ENCODE data around the gene TUT4.

The TUT4 gene

GRCh38 chr1:52569449-52570210, 16.7 kb upstream of the TUT4 start:
- Histone ChIP-seq H3K9me3 (ENCODE audit: low read length) (no peaks in the 10 kb centered on the region), H3K4me1 (ENCODE audit: insufficient read depth, low read length, severe bottlenecking) (peaks cover 8% of the 10 kb centered on the region), H2AFZ (ENCODE audit: low read length) (no peak overlapping the region), H3K4me3 (ENCODE audit: low read depth, low read length, poor library complexity, severe bottlenecking) (no peak overlapping the region), H3K27ac (ENCODE audit: low read depth, low read length, poor library complexity, severe bottlenecking) (no peak overlapping the region), H3F3A (ENCODE audit: insufficient read depth, low read length) (no peaks in the 10 kb centered on the region), H3K79me2 (ENCODE audit: insufficient read depth, low read length) (no peaks in the 10 kb centered on the region), H3K36me3 (ENCODE audit: insufficient read depth, low read length) (no peaks in the 10 kb centered on the region; the same call in 1 of the 2 replicates), H3K9ac (ENCODE audit: low read length) (no peak overlapping the region), H3K4me2 (ENCODE audit: low read length) (no peak overlapping the region), H4K20me1 (ENCODE audit: insufficient read depth, low read length) (no peaks in the 10 kb centered on the region), H3K9me2 (ENCODE audit: low read depth, low read length) (no peaks in the 10 kb centered on the region), H3K27me3 (ENCODE audit: insufficient read depth, low read length) (no peaks in the 10 kb centered on the region)
- TF ChIP-seq EZH2 (IDR thresholded peaks at IDR 0.05; ENCODE audit: borderline replicate concordance, low read length) (no peak), CTCF (IDR thresholded peaks at IDR 0.05; ENCODE audit: low read length) (no peak)

GRCh38 chr1:52567943-52568342, 15.1 kb upstream of the TUT4 start:
- Histone ChIP-seq H2AFZ (ENCODE audit: low read length) (no peak overlapping the region), H3K4me3 (ENCODE audit: low read depth, low read length, poor library complexity, severe bottlenecking) (no peak overlapping the region), H3K9me3 (ENCODE audit: low read length) (no peaks in the 10 kb centered on the region), H3K79me2 (ENCODE audit: insufficient read depth, low read length) (no peaks in the 10 kb centered on the region), H3K4me2 (ENCODE audit: low read length) (no peak overlapping the region), H3K36me3 (ENCODE audit: insufficient read depth, low read length) (no peaks in the 10 kb centered on the region; the same call in 1 of the 2 replicates), H3K4me1 (ENCODE audit: insufficient read depth, low read length, severe bottlenecking) (peaks cover 8% of the 10 kb centered on the region), H3K27me3 (ENCODE audit: insufficient read depth, low read length) (no peaks in the 10 kb centered on the region), H3K9me2 (ENCODE audit: low read depth, low read length) (no peaks in the 10 kb centered on the region), H4K20me1 (ENCODE audit: insufficient read depth, low read length) (no peaks in the 10 kb centered on the region), H3K9ac (ENCODE audit: low read length) (no peak overlapping the region), H3F3A (ENCODE audit: insufficient read depth, low read length) (no peaks in the 10 kb centered on the region), H3K27ac (ENCODE audit: low read depth, low read length, poor library complexity, severe bottlenecking) (no peak overlapping the region)
- no peak for TF ChIP-seq CTCF (IDR thresholded peaks at IDR 0.05; ENCODE audit: low read length)
- no peak for TF ChIP-seq EZH2 (IDR thresholded peaks at IDR 0.05; ENCODE audit: borderline replicate concordance, low read length)

GRCh38 chr1:52562766-52563165, 9.9 kb upstream of the TUT4 start:
- Histone ChIP-seq H3K27ac (ENCODE audit: low read depth, low read length, poor library complexity, severe bottlenecking) (no peak overlapping the region), H3K9ac (ENCODE audit: low read length) (no peak overlapping the region), H3K79me2 (ENCODE audit: insufficient read depth, low read length) (no peaks in the 10 kb centered on the region), H3K36me3 (ENCODE audit: insufficient read depth, low read length) (no peaks in the 10 kb centered on the region; the same call in 1 of the 2 replicates), H3K9me3 (ENCODE audit: low read length) (no peaks in the 10 kb centered on the region), H3K4me2 (ENCODE audit: low read length) (no peak overlapping the region), H3K4me1 (ENCODE audit: insufficient read depth, low read length, severe bottlenecking) (no peaks in the 10 kb centered on the region), H3F3A (ENCODE audit: insufficient read depth, low read length) (no peaks in the 10 kb centered on the region), H2AFZ (ENCODE audit: low read length) (no peak overlapping the region), H3K9me2 (ENCODE audit: low read depth, low read length) (no peaks in the 10 kb centered on the region), H3K27me3 (ENCODE audit: insufficient read depth, low read length) (no peaks in the 10 kb centered on the region), H4K20me1 (ENCODE audit: insufficient read depth, low read length) (no peaks in the 10 kb centered on the region), H3K4me3 (ENCODE audit: low read depth, low read length, poor library complexity, severe bottlenecking) (no peak overlapping the region)
- TF ChIP-seq CTCF (IDR thresholded peaks at IDR 0.05; ENCODE audit: low read length) (no peak), EZH2 (IDR thresholded peaks at IDR 0.05; ENCODE audit: borderline replicate concordance, low read length) (no peak)
